CD4-positive, alpha-beta T cell (primary cell): Measurements from ENCODE around the gene INO80. TPM values are rescaled to one million over a fixed set of nuclear protein-coding genes. Genes with fewer than 3 reads are reported as not detected.

Experiments used
- ATAC-seq: fragments of 200-7000 bp; cut with Tn5 transposase; one replicate; pipeline ENCODE4 v1.10.0; 2022; ENCODE audit warnings: mild to moderate bottlenecking; ENCODE audit not compliant: poor library complexity
- CTCF ChIA-PET: fragments of 350-600 bp; sonication (Branson Sonifier 250); formaldehyde crosslinking; loops from one replicate; lab custom pipeline; 2021; ENCODE audit warnings: antibody characterized with exemption, inconsistent platforms; lab: Charles Lee
- POLR2A ChIA-PET: fragments of 350-600 bp; sonication (Branson Sonifier 250); formaldehyde crosslinking; loops from one replicate; lab custom pipeline; 2021; ENCODE audit warnings: antibody characterized with exemption, inconsistent platforms; lab: Charles Lee
- DNase-seq, 14 experiments: peaks; one replicate each; pipeline ENCODE4 v3.0.0-alpha.2; 2013 to 2020; ENCODE audit warnings: mixed read lengths in 2 of 14
- H3K27ac ChIP-seq, 2 donors: one replicate each; pipeline versions ENCODE4 v1.5.1 to v1.7.0; 2013; ENCODE audit warnings: low read length in 2 of 2, low read depth in 1 of 2, mild to moderate bottlenecking in 1 of 2
- H3K27me3 ChIP-seq, 2 experiments: 1 replicate in 1 of 2; 2 replicates in 1 of 2; pipeline versions ENCODE4 v1.6.1 to v1.7.0; 2013; ENCODE audit warnings: low read length in 2 of 2, control low read depth in 1 of 2, mild to moderate bottlenecking in 1 of 2, moderate library complexity in 1 of 2; ENCODE audit not compliant: insufficient read depth in 2 of 2, control insufficient read depth in 1 of 2
- H3K36me3 ChIP-seq: one replicate; pipeline ENCODE4 v1.6.1; 2013; ENCODE audit warnings: low read length, control low read depth; ENCODE audit not compliant: insufficient read depth
- H3K4me1 ChIP-seq: one replicate; pipeline ENCODE4 v1.6.1; 2013; ENCODE audit warnings: low read length, control low read depth; ENCODE audit not compliant: insufficient read depth
- H3K4me3 ChIP-seq: one replicate; pipeline ENCODE4 v1.5.1; 2013; ENCODE audit warnings: mild to moderate bottlenecking, low read length, moderate library complexity
- H3K9me3 ChIP-seq, 2 experiments: 1 replicate in 1 of 2; 2 replicates in 1 of 2; pipeline versions ENCODE4 v1.6.1 to v1.7.0; 2013; ENCODE audit warnings: low read length in 2 of 2, mild to moderate bottlenecking in 2 of 2, control low read depth in 1 of 2, moderate library complexity in 1 of 2; ENCODE audit not compliant: control insufficient read depth in 1 of 2, insufficient read depth in 1 of 2
- H3K27ac Mint-ChIP-seq: one replicate; pipeline ENCODE4 v1.8.0; 2020; ENCODE audit warnings: mixed read lengths
- H3K27me3 Mint-ChIP-seq: one replicate; pipeline ENCODE4 v1.8.0; 2021; ENCODE audit warnings: mixed read lengths
- H3K36me3 Mint-ChIP-seq: one replicate; pipeline ENCODE4 v1.8.0; 2021; ENCODE audit warnings: low read depth, mixed read lengths
- H3K4me1 Mint-ChIP-seq: one replicate; pipeline ENCODE4 v1.8.0; 2021; ENCODE audit warnings: low read depth, mixed read lengths
- H3K4me3 Mint-ChIP-seq: one replicate; pipeline ENCODE4 v1.8.0; 2020; ENCODE audit warnings: mild to moderate bottlenecking, mixed read lengths
- H3K9me3 Mint-ChIP-seq: one replicate; pipeline ENCODE4 v1.8.0; 2020; ENCODE audit warnings: mixed read lengths
- CTCF ChIP-seq: fragments of 200-600 bp; IDR thresholded peaks from one replicate; pipeline ENCODE4 v1.8.0; 2022; ENCODE audit warnings: antibody characterized with exemption, mild to moderate bottlenecking
- intact Hi-C, 2 experiments: fragments of 100-400 bp; cut with DNase I in 1 of 2; cut with micrococcal nuclease in 1 of 2; formaldehyde crosslinking; loops; one replicate each; pipeline versions ENCODE4 v1.15.1 to v1.9.0; 2023 to 2025; cut with DNase I, micrococcal nuclease
- total RNA-seq, 174 experiments: library from RNA in 2 of 174; stranded (reverse) in 2 of 174; gene quantifications; one replicate each; pipeline ENCODE4 v1.2.3 and lab custom pipeline; 2021 to 2026

The INO80 gene
- total RNA-seq, 2 experiments from 2014 or later: 20.3 to 22.9 TPM

DNA sequence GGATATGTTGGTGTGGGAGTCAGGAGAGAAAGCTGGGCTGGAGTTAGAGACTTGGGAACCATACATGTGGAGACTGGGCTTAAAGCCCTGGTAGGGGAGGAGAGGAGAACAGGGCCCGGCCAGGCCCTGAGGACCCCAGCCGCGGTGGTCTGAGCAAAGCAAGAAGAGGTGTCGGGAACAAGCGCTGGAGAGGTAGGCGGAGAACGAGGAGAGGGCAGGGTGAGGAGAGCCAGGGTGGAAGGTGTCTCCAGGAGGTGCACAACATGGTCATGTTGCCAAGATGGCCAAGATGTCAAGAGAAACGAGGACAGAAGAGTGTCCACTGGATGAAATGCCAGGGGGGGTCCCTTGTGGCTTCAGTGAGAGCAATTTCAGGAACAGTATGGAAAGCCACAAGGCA is 157.4 kb downstream of the INO80 start:
- DNase-seq (no peak), ATAC-seq (no peak)
- H3K27ac ChIP-seq: no peak overlapping the region
- H3K27ac Mint-ChIP-seq: no peak overlapping the region
- peaks cover 6% of the 10 kb centered on the region for H3K36me3 Mint-ChIP-seq
- ChIA-PET CTCF (no interaction called here), POLR2A (no interaction called here)
- H3K27me3 ChIP-seq: no peaks in the 10 kb centered on the region
- H3K4me1 ChIP-seq: peaks cover 5% of the 10 kb centered on the region
- H3K27me3 Mint-ChIP-seq: peaks cover 4% of the 10 kb centered on the region
- H3K9me3 Mint-ChIP-seq: no peaks in the 10 kb centered on the region
- H3K9me3 ChIP-seq: no peaks in the 10 kb centered on the region
- H3K36me3 ChIP-seq: no peaks in the 10 kb centered on the region
- no peak overlapping the region for H3K4me3 ChIP-seq
- H3K4me1 Mint-ChIP-seq: no peaks in the 10 kb centered on the region
- H3K4me3 Mint-ChIP-seq: no peak overlapping the region
- TF ChIP-seq CTCF: no peak
- intact Hi-C loops: loop anchor here in 1 of 2 experiments (10.0 kb wide), 3 partner anchors 54 to 446 kb away; partner anchors contain the start of genes KNL1 and NDUFAF1

DNA sequence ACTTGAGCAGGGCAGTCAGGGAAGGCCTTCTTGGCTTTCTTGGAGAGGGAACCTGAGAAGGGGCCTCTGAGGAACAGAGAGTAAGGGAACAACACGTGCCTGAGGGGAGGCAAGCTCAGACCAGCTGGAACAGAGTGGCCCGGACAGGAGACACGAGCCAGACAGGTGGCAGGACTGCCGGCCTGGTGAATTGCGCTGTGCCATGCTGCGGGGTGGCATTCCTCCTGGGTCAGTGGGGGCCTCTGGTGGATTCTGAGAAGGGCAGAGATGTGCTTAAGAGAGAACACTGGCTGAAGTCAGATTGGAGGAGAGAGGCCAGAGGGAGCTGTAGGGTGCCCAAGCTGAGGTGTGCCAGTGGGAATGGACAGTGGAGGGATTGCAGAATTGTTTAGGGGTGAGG is 157.9 kb downstream of the INO80 start:
- Mint-ChIP-seq H3K27ac (no peak overlapping the region), H3K27me3 (peaks cover 2% of the 10 kb centered on the region), H3K4me3 (no peak overlapping the region), H3K4me1 (peaks cover 4% of the 10 kb centered on the region), H3K36me3 (peaks cover 8% of the 10 kb centered on the region), H3K9me3 (no peaks in the 10 kb centered on the region)
- no peak for TF ChIP-seq CTCF
- ChIA-PET POLR2A (no interaction called here), CTCF (no interaction called here)
- Histone ChIP-seq H3K27ac (no peak overlapping the region), H3K27me3 (no peaks in the 10 kb centered on the region), H3K4me1 (peaks cover 10% of the 10 kb centered on the region), H3K36me3 (no peaks in the 10 kb centered on the region), H3K9me3 (no peaks in the 10 kb centered on the region), H3K4me3 (no peak overlapping the region)
- intact Hi-C loops: loop anchor here in 1 of 2 experiments (10.0 kb wide), 3 partner anchors 53 to 447 kb away; partner anchors contain the start of genes KNL1 and NDUFAF1
- ATAC-seq (no peak), DNase-seq (no peak)

DNA sequence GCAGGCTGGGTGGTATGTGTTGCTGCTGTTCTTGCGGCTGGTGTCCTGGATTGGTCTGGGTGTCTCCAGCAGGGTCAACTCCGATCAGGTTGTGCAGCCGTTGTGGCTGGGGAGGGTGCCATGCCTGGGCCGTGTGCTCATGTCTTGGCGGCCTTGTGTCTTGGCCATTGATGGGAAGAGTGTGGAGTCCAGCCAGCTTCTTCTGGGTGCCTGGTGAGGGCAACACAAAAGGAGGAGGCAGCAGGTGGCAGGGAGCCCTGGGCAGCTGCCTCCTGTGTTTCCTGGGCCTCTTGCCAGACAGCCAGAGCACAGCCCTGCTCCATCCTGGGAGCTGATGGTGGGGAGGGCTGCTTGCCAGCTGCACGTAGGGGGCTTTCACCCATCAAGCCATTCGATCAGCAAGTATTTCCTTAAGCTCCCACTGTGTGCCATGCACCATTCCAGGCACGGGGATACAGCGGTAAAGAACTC is 158.5 kb downstream of the INO80 start:
- intact Hi-C loops: loop anchor here in 1 of 2 experiments (10.0 kb wide), 3 partner anchors 53 to 447 kb away; partner anchors contain the start of genes KNL1 and NDUFAF1
- POLR2A ChIA-PET: no interaction called here

More for the DNA sequence above, 158.5 kb downstream of the INO80 start:
- H3K27me3 ChIP-seq: no peaks in the 10 kb centered on the region
- no peaks in the 10 kb centered on the region for H3K36me3 ChIP-seq
- no peaks in the 10 kb centered on the region for H3K9me3 ChIP-seq
- no peak overlapping the region for H3K27ac ChIP-seq
- no peak overlapping the region for H3K4me3 ChIP-seq
- CTCF ChIA-PET: no interaction called here
- no peak overlapping the region for H3K27ac Mint-ChIP-seq
- H3K27me3 Mint-ChIP-seq: no peaks in the 10 kb centered on the region
- peaks cover 13% of the 10 kb centered on the region for H3K4me1 ChIP-seq
- no peak for TF ChIP-seq CTCF
- no peak overlapping the region for H3K4me3 Mint-ChIP-seq
- H3K9me3 Mint-ChIP-seq: no peaks in the 10 kb centered on the region
- H3K4me1 Mint-ChIP-seq: peaks cover 6% of the 10 kb centered on the region
- no peak for DNase-seq
- no peak for ATAC-seq
- peaks cover 9% of the 10 kb centered on the region for H3K36me3 Mint-ChIP-seq
